GM23338 (cell line): ENCODE results near the gene KCNH8. TPM values are rescaled to one million over a fixed set of nuclear protein-coding genes. Genes with fewer than 3 reads are reported as not detected.

Source experiments
- ATAC-seq: fragments of 200-7000 bp; cut with Tn5 transposase; 3 replicates; pipeline ENCODE4 v1.9.1; 2020
- DNase-seq: peaks from one replicate; pipeline ENCODE4 v3.0.0-alpha.2; 2015; ENCODE audit warnings: low spot score
- H2AFZ ChIP-seq: fragments of 200-600 bp; sonication (generic); 2 replicates; pipeline ENCODE4 v1.8.0; 2016; ENCODE audit warnings: antibody characterized with exemption, mild to moderate bottlenecking, moderate library complexity
- H3F3A ChIP-seq: fragments of 200-600 bp; sonication (generic); replicated peaks from 2 replicates; pipeline ENCODE4 v1.8.0; 2017; ENCODE audit warnings: antibody characterized with exemption, mixed run types, low read depth
- H3K27ac ChIP-seq: fragments of 200-600 bp; sonication (generic); 2 replicates; pipeline ENCODE4 v1.6.1; 2016; ENCODE audit warnings: low read depth
- H3K27me3 ChIP-seq: fragments of 200-600 bp; sonication (generic); 2 replicates; pipeline ENCODE4 v1.8.0; 2016; ENCODE audit warnings: mild to moderate bottlenecking, mixed run types, moderate library complexity; ENCODE audit not compliant: insufficient read depth
- H3K36me3 ChIP-seq: fragments of 200-600 bp; sonication (generic); 2 replicates; pipeline ENCODE4 v1.8.0; 2016; ENCODE audit warnings: mild to moderate bottlenecking; ENCODE audit not compliant: insufficient read depth
- H3K4me1 ChIP-seq: fragments of 200-600 bp; sonication (generic); 2 replicates; pipeline ENCODE4 v1.8.0; 2016; ENCODE audit warnings: mild to moderate bottlenecking, moderate library complexity; ENCODE audit not compliant: insufficient read depth
- H3K4me2 ChIP-seq: fragments of 200-600 bp; sonication (generic); 2 replicates; pipeline ENCODE4 v1.7.1; 2017; ENCODE audit warnings: mixed run types
- H3K4me3 ChIP-seq: fragments of 200-600 bp; sonication (generic); 2 replicates; pipeline ENCODE4 v1.6.1; 2016; ENCODE audit warnings: mixed run types
- H3K79me2 ChIP-seq: fragments of 200-600 bp; sonication (generic); replicated peaks from 2 replicates; pipeline ENCODE4 v1.8.0; 2017; ENCODE audit warnings: mild to moderate bottlenecking; ENCODE audit not compliant: insufficient read depth
- H3K9me2 ChIP-seq: fragments of 200-600 bp; sonication (generic); 2 replicates; pipeline ENCODE4 v1.8.0; 2017; ENCODE audit not compliant: insufficient read depth
- H4K20me1 ChIP-seq: fragments of 200-600 bp; sonication (generic); replicated peaks from 2 replicates; pipeline ENCODE4 v1.8.0; 2017; ENCODE audit warnings: mild to moderate bottlenecking; ENCODE audit not compliant: insufficient read depth
- H3K27ac Mint-ChIP-seq: 2 replicates; pipeline ENCODE4 v1.8.0; 2020; ENCODE audit warnings: inconsistent platforms, mild to moderate bottlenecking, moderate library complexity, mixed read lengths
- H3K27me3 Mint-ChIP-seq: 3 replicates; pipeline ENCODE4 v1.8.0; 2022; ENCODE audit warnings: low read depth, mild to moderate bottlenecking, moderate library complexity, mixed read lengths, inconsistent platforms; ENCODE audit not compliant: insufficient read depth, poor library complexity
- H3K36me3 Mint-ChIP-seq: 3 replicates; pipeline ENCODE4 v1.8.0; 2021; ENCODE audit warnings: low read depth, mild to moderate bottlenecking, inconsistent platforms, moderate library complexity, mixed read lengths
- H3K4me1 Mint-ChIP-seq: 3 replicates; pipeline ENCODE4 v1.8.0; 2020; ENCODE audit warnings: mild to moderate bottlenecking, inconsistent platforms, mixed read lengths
- H3K4me3 Mint-ChIP-seq: 3 replicates; pipeline ENCODE4 v1.8.0; 2021; ENCODE audit warnings: moderate library complexity, mild to moderate bottlenecking, inconsistent platforms, mixed read lengths
- H3K9me3 Mint-ChIP-seq: 3 replicates; pipeline ENCODE4 v1.8.0; 2020; ENCODE audit warnings: moderate library complexity, mild to moderate bottlenecking, inconsistent platforms, mixed read lengths
- CREB1 ChIP-seq: fragments of 250-450 bp; sonication (Bioruptor Pico); IDR thresholded peaks from 2 replicates; pipeline ENCODE4 v1.5.0; 2020; ENCODE audit warnings: low read depth, mild to moderate bottlenecking, moderate library complexity
- ETS1 ChIP-seq: IDR thresholded peaks from 2 replicates; pipeline ENCODE4 v1.6.1; 2016; ENCODE audit warnings: antibody characterized with exemption
- EZH2 ChIP-seq: fragments of 200-600 bp; sonication (generic); IDR thresholded peaks from one replicate; pipeline ENCODE4 v1.8.0; 2017; ENCODE audit warnings: antibody characterized with exemption, mild to moderate bottlenecking, low read depth; ENCODE audit not compliant: unreplicated experiment
- EZH2phosphoT487 ChIP-seq: fragments of 200-600 bp; sonication (generic); IDR thresholded peaks from one replicate; pipeline ENCODE4 v1.8.1; 2018; ENCODE audit warnings: antibody characterized with exemption; ENCODE audit not compliant: unreplicated experiment
- JUNB ChIP-seq: IDR thresholded peaks from one replicate; pipeline ENCODE4 v1.6.1; 2016; ENCODE audit warnings: antibody characterized with exemption; ENCODE audit not compliant: unreplicated experiment
- NANOG ChIP-seq: IDR thresholded peaks from 2 replicates; pipeline ENCODE4 v1.6.1; 2016; ENCODE audit warnings: antibody characterized with exemption, borderline replicate concordance
- POLR2AphosphoS5 ChIP-seq: IDR thresholded peaks from 2 replicates; pipeline ENCODE4 v1.6.1; 2016; ENCODE audit warnings: antibody characterized with exemption, low read depth
- STAT1 ChIP-seq: IDR thresholded peaks from one replicate; pipeline ENCODE4 v1.6.1; 2016; ENCODE audit warnings: antibody characterized with exemption; ENCODE audit not compliant: unreplicated experiment
- ZNF114 ChIP-seq: fragments of 250-450 bp; sonication (Bioruptor Pico); IDR thresholded peaks from 2 replicates; pipeline ENCODE4 v1.5.0; 2020; ENCODE audit warnings: mild to moderate bottlenecking, moderate library complexity
- ZNF331 ChIP-seq: fragments of 250-450 bp; sonication (Bioruptor Pico); IDR thresholded peaks from 2 replicates; pipeline ENCODE4 v1.5.0; 2020; ENCODE audit warnings: low read depth, mild to moderate bottlenecking, moderate library complexity
- polyA plus RNA-seq: library from polyadenylated mRNA; unstranded; fragments of >200 nt; fragmentation: Nextera tagmentation; extraction: Ambion mirVana; gene quantifications from 2 replicates; pipeline ENCODE4 v1.2.1, GENCODE V29; 2016
- total RNA-seq: library from RNA; depleted of rRNA; stranded (reverse); fragments of >200 nt; shearing (Covaris generic); gene quantifications from 2 replicates; pipeline ENCODE4 v1.2.3, GENCODE V29; 2014
- TF ChIP-seq, protein P1 (sequence below), 2 experiments: fragments of 200-600 bp in 1 of 2; sonication (generic) in 1 of 2; conservative IDR thresholded peaks; 2 replicates each; pipeline versions ENCODE4 v1.5.1 to v1.6.1; 2016 to 2017; ENCODE audit warnings: antibody characterized with exemption in 2 of 2, low read depth in 2 of 2, mild to moderate bottlenecking in 2 of 2, moderate library complexity in 1 of 2
- TF ChIP-seq, protein P2 (sequence below): IDR thresholded peaks from one replicate; pipeline ENCODE4 v1.6.1; 2018; ENCODE audit warnings: antibody characterized with exemption; ENCODE audit not compliant: unreplicated experiment
- TF ChIP-seq, protein P3 (sequence below): fragments of 250-450 bp; sonication (Bioruptor Pico); IDR thresholded peaks from 2 replicates; pipeline ENCODE4 v1.5.0; 2020; ENCODE audit warnings: mild to moderate bottlenecking, moderate library complexity

The KCNH8 gene
- total and polyA plus RNA-seq, 2 experiments from 2014 or later: 1.3 to 3.4 TPM

- Histone ChIP-seq H3K4me3 (no peak overlapping the region), H2AFZ (no peak overlapping the region), H3K9me2 (no peaks in the 10 kb centered on the region), H3K36me3 (no peaks in the 10 kb centered on the region), H3K4me1 (peaks cover 5% of the 10 kb centered on the region), H3K27me3 (no peaks in the 10 kb centered on the region), H3K79me2 (no peaks in the 10 kb centered on the region), H4K20me1 (no peaks in the 10 kb centered on the region), H3F3A (no peaks in the 10 kb centered on the region), H3K4me2 (no peak overlapping the region), H3K27ac (no peak overlapping the region)
- no peak overlapping the region for H3K4me3 Mint-ChIP-seq
- no peak overlapping the region for H3K27ac Mint-ChIP-seq
- no peaks in the 10 kb centered on the region for H3K36me3 Mint-ChIP-seq
- DNase-seq (no peak), ATAC-seq (no peak)
- H3K4me1 Mint-ChIP-seq: peaks cover 13% of the 10 kb centered on the region
- TF ChIP-seq EZH2: no peak
- TF ChIP-seq, protein P1, sequence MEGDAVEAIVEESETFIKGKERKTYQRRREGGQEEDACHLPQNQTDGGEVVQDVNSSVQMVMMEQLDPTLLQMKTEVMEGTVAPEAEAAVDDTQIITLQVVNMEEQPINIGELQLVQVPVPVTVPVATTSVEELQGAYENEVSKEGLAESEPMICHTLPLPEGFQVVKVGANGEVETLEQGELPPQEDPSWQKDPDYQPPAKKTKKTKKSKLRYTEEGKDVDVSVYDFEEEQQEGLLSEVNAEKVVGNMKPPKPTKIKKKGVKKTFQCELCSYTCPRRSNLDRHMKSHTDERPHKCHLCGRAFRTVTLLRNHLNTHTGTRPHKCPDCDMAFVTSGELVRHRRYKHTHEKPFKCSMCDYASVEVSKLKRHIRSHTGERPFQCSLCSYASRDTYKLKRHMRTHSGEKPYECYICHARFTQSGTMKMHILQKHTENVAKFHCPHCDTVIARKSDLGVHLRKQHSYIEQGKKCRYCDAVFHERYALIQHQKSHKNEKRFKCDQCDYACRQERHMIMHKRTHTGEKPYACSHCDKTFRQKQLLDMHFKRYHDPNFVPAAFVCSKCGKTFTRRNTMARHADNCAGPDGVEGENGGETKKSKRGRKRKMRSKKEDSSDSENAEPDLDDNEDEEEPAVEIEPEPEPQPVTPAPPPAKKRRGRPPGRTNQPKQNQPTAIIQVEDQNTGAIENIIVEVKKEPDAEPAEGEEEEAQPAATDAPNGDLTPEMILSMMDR (conservative IDR thresholded peaks at IDR 0.05; ENCODE audit: low read depth in 2 of 2): no peak
- TF ChIP-seq POLR2AphosphoS5: no peak
- no peak for TF ChIP-seq CREB1 (CRISPR knock-in tag)
- no peak for TF ChIP-seq NANOG
- no peak for TF ChIP-seq STAT1
- TF ChIP-seq JUNB: no peak
- no peak for TF ChIP-seq EZH2phosphoT487
- TF ChIP-seq ZNF114 (CRISPR knock-in tag): no peak
- TF ChIP-seq, protein P2, sequence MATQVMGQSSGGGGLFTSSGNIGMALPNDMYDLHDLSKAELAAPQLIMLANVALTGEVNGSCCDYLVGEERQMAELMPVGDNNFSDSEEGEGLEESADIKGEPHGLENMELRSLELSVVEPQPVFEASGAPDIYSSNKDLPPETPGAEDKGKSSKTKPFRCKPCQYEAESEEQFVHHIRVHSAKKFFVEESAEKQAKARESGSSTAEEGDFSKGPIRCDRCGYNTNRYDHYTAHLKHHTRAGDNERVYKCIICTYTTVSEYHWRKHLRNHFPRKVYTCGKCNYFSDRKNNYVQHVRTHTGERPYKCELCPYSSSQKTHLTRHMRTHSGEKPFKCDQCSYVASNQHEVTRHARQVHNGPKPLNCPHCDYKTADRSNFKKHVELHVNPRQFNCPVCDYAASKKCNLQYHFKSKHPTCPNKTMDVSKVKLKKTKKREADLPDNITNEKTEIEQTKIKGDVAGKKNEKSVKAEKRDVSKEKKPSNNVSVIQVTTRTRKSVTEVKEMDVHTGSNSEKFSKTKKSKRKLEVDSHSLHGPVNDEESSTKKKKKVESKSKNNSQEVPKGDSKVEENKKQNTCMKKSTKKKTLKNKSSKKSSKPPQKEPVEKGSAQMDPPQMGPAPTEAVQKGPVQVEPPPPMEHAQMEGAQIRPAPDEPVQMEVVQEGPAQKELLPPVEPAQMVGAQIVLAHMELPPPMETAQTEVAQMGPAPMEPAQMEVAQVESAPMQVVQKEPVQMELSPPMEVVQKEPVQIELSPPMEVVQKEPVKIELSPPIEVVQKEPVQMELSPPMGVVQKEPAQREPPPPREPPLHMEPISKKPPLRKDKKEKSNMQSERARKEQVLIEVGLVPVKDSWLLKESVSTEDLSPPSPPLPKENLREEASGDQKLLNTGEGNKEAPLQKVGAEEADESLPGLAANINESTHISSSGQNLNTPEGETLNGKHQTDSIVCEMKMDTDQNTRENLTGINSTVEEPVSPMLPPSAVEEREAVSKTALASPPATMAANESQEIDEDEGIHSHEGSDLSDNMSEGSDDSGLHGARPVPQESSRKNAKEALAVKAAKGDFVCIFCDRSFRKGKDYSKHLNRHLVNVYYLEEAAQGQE: no peak
- TF ChIP-seq, protein P3, sequence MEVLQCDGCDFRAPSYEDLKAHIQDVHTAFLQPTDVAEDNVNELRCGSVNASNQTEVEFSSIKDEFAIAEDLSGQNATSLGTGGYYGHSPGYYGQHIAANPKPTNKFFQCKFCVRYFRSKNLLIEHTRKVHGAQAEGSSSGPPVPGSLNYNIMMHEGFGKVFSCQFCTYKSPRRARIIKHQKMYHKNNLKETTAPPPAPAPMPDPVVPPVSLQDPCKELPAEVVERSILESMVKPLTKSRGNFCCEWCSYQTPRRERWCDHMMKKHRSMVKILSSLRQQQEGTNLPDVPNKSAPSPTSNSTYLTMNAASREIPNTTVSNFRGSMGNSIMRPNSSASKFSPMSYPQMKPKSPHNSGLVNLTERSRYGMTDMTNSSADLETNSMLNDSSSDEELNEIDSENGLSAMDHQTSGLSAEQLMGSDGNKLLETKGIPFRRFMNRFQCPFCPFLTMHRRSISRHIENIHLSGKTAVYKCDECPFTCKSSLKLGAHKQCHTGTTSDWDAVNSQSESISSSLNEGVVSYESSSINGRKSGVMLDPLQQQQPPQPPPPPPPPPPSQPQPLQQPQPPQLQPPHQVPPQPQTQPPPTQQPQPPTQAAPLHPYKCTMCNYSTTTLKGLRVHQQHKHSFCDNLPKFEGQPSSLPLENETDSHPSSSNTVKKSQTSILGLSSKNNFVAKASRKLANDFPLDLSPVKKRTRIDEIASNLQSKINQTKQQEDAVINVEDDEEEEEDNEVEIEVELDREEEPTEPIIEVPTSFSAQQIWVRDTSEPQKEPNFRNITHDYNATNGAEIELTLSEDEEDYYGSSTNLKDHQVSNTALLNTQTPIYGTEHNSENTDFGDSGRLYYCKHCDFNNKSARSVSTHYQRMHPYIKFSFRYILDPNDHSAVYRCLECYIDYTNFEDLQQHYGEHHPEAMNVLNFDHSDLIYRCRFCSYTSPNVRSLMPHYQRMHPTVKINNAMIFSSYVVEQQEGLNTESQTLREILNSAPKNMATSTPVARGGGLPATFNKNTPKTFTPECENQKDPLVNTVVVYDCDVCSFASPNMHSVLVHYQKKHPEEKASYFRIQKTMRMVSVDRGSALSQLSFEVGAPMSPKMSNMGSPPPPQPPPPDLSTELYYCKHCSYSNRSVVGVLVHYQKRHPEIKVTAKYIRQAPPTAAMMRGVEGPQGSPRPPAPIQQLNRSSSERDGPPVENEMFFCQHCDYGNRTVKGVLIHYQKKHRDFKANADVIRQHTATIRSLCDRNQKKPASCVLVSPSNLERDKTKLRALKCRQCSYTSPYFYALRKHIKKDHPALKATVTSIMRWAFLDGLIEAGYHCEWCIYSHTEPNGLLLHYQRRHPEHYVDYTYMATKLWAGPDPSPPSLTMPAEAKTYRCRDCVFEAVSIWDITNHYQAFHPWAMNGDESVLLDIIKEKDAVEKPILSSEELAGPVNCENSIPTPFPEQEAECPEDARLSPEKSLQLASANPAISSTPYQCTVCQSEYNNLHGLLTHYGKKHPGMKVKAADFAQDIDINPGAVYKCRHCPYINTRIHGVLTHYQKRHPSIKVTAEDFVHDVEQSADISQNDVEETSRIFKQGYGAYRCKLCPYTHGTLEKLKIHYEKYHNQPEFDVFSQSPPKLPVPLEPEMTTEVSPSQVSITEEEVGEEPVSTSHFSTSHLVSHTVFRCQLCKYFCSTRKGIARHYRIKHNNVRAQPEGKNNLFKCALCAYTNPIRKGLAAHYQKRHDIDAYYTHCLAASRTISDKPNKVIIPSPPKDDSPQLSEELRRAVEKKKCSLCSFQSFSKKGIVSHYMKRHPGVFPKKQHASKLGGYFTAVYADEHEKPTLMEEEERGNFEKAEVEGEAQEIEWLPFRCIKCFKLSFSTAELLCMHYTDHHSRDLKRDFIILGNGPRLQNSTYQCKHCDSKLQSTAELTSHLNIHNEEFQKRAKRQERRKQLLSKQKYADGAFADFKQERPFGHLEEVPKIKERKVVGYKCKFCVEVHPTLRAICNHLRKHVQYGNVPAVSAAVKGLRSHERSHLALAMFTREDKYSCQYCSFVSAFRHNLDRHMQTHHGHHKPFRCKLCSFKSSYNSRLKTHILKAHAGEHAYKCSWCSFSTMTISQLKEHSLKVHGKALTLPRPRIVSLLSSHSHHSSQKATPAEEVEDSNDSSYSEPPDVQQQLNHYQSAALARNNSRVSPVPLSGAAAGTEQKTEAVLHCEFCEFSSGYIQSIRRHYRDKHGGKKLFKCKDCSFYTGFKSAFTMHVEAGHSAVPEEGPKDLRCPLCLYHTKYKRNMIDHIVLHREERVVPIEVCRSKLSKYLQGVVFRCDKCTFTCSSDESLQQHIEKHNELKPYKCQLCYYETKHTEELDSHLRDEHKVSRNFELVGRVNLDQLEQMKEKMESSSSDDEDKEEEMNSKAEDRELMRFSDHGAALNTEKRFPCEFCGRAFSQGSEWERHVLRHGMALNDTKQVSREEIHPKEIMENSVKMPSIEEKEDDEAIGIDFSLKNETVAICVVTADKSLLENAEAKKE (CRISPR knock-in tag): no peak
- TF ChIP-seq ZNF331: no peak
- no peak for TF ChIP-seq ETS1
- no peaks in the 10 kb centered on the region for H3K9me3 Mint-ChIP-seq
- H3K27me3 Mint-ChIP-seq: peaks cover 1% of the 10 kb centered on the region
Measured at GRCh38 chr3:19220311-19220710, 72.0 kb downstream of the KCNH8 start.
